ENCODE results near the gene TCAP.

The TCAP gene

DNA sequence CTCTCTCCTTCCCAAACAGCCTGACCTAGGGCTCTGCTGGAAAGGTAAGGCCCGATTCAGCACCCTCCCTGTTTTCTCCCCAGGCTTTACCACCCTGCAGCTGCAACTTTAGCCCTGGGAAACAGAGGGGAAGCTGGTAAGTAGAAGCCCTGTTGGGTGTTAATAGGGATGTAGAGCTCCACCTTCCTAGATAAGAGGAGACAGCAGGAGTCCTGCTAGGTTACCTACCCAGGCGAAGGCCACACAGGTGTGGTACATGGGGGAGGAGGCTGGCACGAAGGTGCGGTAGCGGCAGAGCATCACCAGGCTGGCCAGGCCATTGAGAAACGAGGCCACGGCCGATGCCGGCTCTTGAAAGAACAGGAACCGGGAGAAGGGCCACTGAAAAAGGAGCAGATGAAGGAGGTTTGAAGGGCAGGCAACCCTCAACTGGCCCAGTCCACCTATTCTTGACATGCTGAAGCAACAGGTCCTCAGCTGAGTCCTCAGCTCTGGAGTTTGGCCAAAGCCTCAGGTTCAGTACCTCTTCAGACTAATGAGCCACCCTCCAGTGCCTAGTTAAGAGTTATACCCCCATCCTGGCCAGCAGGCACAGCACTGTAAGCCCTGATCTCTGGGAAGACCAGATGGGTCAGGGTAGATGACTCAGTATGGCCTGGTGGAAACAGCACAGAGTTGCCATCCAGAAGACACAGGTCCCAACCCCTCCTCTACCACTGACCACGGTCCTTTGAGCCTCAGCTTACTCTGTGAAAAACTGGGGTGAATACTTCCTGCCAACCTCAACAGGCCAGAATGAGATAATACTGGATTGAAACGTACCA, 19.4 kb downstream of the TCAP start:
- no peak for DNase-seq

DNA sequence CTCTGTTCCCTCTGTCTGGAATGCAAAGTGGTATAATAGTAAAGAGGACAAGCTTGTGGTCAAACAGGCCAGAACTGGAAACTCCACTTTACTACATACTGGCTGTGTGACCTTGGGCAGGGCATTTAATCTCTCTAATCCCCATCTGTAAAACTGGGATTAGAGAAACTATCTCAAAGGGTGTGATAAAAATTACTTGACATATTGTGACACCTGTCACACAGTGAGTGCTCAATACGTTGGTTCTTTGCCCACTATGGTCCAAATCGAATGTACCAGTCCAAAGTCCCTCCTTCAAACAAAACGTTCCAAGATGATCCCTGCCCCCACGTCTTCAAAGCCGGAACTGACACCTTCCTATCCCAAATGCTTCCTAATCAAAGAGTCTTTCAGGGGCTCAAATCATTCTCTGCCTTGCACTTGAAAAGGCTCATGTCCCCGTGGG, 22.0 kb downstream of the TCAP start:
- DNase-seq: no peak

DNA sequence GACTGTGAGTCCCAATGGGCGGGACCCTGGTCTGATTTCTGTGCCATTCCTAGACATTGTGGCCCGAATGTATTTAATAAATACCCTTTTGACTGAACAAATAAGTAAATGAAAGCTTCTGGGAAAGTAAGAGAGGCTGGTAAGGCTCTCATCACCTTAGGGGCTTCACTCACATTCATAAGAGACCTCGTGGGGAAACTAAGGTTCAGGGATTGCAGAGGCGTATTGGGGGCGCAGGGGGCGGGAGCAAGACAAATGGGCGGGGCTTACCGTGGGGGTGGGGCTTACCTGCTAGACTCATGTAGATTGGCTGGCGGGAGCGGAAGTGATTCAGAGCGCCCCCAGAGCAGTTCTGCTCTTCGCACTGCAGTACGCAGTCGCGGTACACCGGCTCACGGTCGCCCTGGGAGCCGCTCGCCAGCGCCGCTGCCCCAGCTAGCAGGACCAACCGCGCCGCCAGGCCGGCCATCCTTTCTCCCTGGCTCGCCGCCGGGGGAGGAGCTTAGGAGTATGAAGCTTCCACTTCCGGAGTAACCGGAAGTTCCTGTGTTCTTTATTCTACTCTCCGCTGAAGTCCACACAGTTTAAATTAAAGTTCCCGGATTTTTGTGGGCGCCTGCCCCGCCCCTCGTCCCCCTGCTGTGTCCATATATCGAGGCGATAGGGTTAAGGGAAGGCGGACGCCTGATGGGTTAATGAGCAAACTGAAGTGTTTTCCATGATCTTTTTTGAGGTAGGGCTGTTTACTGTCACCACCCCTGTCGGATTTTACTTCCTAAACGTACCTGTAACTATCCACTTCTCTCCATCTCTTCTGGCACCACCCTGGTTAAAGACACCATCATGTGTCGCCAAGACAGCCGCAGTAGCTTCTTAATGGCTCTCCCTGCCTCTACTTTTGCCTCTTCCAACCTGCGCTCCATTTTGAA, 22.7 kb downstream of the TCAP start, which contains the start of gene PGAP3:
Gene PGAP3, minus strand, starts transcription at position 512 of the 929 bp plus-strand sequence. Its CDS starts 43 bp downstream, at position 469.
- DNase-seq: peak; percentile 96

DNA sequence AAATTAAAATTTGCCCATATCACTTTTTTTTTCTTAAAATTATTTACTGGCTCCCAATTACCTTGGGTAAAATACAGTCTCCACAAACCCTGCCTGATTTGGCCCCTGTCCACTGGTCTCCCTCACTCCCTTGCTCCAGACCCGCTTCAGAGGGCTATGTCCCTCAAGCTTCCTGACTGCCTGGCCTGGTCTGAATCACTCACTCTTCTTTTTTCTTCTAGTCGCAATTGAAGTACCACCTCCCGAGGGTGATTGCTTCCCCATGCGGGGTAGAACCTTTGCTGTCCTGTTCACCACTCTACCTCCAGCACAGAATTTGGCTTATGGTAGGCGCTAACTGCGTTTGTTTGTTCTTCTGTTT, 23.3 kb downstream of the TCAP start:
- no peak for DNase-seq

DNA sequence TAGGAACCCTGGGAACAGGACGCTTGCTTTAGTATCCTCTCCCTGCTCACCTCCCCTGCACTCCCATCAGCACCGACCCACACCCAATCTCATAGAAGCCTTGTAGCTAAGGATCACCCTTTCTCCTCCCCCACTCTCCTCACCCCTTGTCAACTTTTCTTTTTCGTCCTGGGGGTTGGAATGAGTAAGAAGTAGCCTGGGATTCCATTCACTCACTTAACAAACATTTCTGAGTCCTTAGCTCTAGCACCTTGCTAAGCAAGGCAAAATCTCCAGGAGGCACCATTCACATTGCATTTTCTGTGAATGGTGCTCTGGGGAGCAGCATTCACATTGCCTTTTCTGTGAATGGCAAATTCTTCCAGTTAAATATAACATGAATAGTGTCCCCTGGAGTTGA, 23.8 kb downstream of the TCAP start:
- no peak for DNase-seq

DNA sequence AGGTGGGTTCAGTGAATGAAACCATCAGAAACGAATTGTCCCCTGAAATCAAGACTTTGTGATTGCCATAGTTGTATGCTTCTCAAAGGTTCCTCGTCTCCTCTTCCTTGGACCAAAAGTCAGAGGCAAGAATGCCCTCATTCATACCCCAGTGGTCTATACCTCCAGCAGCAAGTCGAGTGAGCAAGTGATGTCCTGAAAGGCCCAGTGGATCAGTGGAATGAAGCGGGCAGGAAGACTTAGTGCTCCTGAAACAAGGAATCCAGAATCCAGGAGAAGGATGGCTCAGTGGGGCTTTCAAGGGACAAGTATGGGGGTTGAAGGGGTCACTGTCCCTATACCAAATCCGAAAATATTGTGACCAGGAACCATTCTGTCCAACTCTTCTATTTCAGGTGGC, 29.4 kb downstream of the TCAP start:
- DNase-seq: no peak

DNA sequence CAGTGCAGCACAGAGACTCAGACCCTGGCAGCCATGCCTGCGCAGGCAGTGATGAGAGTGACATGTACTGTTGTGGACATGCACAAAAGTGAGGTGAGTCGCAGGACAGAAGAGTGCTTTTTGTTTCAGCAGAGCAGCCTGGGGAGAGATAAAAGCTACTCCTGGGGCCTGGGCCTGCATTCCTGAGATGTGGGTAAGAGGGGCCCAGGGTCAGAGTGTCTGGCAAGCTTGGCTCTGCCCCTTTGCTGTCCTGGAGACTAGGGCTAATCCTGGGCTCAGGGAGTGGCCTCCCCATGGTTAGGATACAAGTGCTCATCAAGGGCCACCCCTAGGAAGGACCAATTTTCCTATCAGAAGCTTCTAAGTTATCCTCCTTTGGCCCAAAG, 29.9 kb downstream of the TCAP start:
- no peak for DNase-seq

DNA sequence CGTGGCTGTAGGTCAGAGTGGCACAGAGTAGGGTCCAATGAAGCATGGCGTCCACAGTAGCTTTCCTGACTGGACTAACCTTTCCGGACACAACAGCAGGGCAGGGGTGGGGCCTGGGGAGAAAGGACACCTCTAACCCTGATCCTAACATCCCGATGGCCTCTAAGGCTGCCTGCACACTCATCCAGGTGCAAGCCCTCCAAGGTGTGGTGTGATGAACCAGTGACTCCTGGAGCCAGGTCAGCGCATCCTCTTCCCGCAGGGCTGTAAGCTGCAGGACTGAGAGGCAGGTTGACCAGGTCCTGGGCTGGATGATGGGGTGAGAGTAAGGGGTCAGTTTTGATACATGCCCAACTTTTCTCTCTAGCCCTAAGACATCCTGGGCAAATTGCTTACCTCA, 31.6 kb downstream of the TCAP start:
- no peak for DNase-seq

DNA sequence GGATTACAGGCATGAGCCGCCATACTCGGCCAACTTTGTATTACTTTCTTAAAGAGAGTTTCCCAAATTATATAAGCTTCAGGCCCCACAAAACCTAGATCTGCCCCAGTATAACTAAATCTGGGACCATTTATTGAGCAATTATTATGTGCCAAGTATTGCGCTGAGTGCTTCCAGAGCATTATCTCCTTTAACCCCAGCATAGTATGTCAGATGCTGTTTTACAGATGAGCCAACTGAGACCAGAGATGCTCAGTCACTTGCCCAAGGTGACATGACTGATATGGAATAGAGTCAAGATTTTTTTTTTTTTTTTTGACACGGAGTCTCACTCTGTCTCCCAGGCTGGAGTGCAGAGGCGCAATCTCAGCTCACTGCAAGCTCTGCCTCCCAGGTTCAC, 32.8 kb downstream of the TCAP start:
- no peak for DNase-seq

DNA sequence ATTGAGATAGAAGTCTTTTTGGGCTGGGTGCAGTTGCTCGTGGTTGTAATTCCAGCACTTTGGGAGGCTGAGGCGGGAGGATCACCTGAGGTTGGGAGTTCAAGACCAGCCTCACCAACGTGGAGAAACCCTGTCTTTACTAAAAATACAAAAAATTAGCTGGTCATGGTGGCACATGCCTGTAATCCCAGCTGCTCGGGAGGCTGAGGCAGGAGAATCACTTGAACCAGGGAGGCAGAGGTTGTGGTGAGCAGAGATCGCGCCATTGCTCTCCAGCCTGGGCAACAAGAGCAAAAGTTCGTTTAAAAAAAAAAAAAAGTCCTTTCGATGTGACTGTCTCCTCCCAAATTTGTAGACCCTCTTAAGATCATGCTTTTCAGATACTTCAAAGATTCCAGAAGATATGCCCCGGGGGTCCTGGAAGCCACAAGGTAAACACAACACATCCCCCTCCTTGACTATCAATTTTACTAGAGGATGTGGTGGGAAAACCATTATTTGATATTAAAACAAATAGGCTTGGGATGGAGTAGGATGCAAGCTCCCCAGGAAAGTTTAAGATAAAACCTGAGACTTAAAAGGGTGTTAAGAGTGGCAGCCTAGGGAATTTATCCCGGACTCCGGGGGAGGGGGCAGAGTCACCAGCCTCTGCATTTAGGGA, 34.1 kb downstream of the TCAP start:
- peak; percentile 36 for DNase-seq

DNA sequence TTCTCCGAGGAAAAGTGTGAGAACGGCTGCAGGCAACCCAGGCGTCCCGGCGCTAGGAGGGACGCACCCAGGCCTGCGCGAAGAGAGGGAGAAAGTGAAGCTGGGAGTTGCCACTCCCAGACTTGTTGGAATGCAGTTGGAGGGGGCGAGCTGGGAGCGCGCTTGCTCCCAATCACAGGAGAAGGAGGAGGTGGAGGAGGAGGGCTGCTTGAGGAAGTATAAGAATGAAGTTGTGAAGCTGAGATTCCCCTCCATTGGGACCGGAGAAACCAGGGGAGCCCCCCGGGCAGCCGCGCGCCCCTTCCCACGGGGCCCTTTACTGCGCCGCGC, 34.6 kb downstream of the TCAP start, which contains the start of gene ERBB2:
Gene ERBB2, plus strand, starts transcription at position 247 of the 330 bp plus-strand sequence. CDS start 175 bp downstream, outside the sequence.
- peak; percentile 90 for DNase-seq

DNA sequence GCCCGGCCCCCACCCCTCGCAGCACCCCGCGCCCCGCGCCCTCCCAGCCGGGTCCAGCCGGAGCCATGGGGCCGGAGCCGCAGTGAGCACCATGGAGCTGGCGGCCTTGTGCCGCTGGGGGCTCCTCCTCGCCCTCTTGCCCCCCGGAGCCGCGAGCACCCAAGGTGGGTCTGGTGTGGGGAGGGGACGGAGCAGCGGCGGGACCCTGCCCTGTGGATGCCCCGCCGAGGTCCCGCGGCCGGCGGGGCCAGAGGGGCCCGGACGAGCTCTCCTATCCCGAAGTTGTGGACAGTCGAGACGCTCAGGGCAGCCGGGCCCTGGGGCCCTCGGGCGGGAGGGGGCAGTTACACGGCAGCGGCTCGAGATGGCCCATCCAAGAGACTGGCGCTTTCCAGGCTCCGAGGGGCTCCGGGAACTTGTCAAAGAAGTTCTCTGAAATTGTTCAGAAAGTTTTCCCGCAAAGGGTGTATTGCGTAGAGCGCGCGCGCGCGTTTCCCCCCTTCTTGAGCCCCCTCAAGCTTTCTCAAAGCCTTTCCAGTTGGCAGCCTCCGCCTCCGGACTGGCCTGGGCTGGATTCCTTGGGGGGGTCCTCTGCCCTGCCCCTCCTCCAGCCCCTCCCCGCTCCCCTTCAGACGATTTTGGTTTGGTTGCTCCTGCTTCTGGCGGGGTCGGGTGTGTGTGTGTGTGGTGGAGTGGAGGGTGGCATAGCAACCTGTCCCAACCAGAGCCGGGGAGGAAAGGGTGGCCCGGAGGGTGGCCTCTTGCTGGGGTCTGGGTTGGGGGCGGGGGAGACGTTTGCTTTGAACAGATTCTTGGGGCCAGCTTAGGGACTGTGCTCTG, 35.2 kb downstream of the TCAP start:
- DNase-seq: peak; percentile 87

DNA sequence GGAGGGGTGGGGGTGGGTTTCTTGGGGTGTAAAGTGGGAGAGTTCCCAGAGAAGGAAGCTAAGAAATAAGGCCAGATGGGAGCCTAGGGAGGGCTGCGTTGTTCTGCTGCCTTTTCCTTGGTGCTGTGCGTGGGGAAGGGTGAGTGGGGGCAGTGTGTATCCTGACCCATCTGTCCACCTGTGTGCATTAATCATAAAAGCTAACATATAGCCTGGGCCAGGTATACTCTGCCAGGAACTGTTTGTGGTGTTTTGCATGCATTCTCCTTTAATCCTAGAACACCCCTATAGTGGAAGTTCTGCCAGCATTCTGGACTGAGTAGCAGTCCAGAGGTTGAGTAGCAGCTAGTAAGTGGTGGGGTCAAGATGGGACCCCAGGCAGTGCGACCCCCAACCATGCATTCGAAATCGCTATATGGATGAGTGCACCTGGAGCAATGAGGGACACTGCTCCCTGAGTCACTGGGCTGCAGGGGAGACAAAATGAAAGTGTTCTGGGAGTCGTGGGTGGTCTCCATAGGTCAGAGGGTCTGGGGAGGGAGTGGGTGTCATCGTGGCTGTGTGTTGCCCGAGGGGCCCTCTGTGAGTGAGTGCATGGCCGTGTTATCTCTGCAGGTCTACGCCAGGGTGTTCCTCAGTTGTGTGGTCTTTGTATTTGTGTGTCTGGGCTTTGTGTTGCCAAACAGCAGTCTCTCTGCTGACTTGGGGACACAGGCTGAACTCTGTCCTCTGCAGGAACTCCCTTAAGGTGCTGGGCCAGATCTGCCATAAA, 36.0 kb downstream of the TCAP start:
- no peak for DNase-seq

DNA sequence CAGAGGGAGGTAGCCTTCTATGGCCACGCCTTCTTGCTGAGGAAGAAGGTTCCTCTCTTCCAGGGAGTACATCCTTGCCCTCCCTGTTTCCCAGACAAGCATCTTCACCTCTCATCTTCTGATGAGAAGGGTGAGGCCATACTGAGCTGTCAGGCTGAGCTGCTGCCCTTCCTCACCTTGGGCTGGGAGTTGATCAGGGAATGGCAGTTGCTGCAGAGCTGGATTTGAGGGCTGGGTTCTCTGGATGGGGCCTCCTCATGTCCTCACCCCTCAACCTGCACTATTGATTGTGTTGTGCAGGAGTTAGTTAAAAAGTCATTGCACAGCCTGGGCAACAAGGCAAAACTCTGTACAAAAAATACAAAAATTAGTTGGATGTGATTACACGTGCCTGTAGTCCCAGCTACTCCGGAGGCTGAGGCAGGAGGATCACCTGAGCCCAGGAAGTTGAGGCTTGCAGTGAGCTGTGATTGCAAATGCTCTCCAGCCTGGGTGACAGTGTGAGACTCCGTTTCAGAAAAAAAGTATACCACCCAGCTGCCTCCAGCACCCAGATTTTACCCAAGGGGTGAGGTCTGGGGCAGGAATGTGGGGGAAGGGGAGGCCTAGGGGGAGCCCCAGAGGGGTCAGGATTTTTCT, 36.8 kb downstream of the TCAP start:
- DNase-seq: no peak

DNA sequence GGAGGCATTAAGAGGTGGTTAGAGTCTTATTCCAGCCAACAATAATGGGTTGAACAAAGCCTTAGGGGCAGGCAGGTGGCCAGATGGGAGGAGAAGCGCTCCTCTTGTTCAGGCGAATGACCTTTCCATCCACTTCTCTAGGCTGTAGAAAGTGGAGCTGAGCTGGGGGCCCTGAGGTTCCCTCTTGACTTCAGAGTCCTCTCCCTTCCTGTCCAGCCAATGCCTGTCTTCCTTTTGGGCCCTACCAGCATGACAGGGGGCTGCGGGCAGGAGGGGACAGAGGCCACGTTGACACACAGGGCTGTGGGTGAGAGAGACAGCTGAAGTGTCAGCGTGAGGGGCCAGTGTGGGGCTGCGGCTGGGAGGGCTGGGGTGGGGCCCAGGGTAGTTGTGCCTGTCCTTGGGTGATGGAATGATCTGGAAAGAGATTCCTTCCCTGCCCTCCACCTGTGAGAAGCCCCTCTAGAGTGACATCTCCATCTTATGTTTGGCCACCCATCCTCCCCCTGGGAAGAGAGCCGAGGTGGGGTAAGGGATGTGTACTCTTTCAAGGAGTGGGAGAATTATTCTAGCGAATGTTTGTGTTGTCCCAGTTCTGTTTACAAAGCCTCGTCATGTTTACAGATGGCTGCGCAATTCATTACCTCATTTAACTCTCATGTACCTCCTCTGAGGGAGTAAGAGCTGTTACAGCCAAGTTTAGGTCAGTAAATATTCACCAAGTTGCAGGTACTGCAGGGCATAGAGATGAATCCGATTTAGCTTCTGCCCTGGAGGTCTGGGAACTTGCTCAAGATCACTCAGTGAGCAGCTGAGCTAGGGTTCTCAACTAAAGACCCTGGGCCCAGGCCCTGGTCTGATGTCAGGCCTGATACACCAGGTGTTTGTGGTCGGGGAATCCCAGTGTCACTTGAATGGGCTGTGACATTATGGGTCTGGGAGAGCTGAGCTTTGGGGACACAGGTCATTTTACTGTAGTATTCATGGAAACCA, 38.0 kb downstream of the TCAP start:
- no peak for DNase-seq

DNA sequence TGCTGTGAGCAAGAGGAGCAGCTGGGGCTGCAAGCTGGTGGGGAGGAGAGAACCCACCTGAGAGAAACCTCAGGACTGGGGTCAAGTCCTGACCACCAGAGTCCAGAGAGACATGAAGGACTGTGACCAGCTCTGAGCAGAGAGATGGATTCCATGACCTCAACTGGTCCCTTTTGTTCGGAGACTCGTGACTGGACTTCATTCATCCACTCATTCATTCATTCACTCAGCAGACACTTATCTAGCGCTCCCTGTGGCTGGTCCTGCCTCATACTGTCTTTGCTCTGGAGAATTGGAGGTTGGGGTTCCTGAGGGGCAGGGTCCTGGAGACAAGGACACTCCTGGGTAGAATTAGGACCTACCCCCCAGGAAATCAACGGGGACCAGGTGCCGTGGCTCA, 38.8 kb downstream of the TCAP start:
- DNase-seq: no peak

DNA sequence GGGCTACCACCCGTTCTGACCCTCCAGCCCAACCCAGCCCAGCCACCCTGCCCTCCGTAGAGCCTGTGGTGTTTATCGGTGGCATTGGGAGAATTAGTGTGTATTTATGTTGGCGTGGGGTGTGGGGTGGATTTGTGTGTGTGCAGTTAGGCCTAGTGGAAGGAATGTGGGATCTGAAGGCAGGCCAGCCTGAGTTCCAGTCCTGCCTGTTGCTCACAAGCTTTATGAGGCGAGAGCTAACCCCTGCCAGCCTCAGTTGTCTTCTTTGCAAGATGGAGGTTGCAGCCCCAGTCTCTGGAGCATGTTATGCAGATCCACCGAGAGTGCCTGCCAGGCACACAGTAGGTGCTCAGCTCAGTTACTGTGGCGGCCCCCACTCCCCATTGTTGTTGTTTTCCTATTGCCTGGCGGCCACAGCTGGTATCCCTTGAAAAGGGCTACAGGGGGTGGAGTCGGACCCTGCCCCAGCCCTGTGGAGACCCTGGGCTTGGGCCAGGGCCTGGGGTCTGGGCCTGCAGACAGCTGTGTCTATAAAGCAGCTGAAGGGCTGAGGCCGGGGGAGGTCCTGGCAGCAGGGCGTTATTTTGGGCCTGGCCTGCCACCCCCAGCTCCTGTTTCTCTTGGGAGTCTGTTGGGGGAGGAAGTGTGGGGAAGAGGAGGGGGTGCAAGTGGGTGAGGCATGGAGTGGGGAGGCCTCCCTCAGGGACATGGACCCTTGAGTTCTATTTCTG, 39.8 kb downstream of the TCAP start:
- no peak for DNase-seq

DNA sequence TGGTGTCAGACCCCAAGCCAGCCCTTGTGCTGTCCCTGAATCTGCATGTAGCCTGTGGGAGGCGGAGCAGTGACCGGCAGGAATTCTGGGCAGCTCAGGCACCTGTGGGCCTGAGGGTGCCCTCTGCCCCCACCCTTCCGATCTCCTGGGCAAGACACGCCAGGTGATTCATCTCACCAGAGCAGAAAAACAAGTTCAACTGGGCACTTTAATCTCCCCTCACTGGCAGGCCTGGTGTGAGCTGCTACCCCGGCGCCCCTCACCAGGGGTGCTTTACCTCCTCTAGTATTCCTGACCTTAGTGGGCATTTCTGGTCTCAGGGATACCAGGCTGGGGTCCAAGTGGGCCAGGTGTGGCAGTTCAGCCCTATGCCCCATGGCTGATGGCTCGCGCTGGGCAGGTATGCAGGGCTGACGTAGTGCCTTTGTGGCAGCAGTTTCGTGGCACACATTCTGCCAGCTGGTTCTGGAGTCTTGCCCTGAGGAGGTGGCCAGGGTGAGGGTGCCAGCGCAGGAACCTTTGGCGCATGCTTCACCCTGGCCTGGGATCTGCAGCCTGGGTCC, 40.7 kb downstream of the TCAP start:
- no peak for DNase-seq

DNA sequence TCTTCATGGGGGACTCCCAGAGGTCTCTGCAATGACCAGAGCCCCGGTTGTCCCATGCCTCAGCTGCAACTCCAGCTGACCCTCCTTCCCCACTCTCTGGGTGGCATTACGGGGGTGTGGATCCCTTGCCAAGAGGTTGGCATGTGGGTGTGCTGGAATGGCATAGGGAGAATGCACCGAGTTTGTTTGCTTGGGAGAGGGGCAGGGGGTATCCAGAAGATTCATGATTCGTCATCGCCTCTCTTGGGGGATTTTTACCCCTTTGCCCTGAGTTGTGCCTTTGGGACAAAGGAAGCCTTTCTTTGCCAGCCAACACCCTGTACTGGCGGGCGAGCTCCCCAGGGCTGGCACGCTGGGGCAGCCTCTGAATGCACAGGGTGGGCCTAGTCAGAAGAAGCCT, 41.2 kb downstream of the TCAP start:
- DNase-seq: no peak
